ENCODE data around the gene RTN4RL1.
A peak's percentile ranks its signal among the peaks of the same experiment; 100 is the strongest.

The RTN4RL1 gene

DNA sequence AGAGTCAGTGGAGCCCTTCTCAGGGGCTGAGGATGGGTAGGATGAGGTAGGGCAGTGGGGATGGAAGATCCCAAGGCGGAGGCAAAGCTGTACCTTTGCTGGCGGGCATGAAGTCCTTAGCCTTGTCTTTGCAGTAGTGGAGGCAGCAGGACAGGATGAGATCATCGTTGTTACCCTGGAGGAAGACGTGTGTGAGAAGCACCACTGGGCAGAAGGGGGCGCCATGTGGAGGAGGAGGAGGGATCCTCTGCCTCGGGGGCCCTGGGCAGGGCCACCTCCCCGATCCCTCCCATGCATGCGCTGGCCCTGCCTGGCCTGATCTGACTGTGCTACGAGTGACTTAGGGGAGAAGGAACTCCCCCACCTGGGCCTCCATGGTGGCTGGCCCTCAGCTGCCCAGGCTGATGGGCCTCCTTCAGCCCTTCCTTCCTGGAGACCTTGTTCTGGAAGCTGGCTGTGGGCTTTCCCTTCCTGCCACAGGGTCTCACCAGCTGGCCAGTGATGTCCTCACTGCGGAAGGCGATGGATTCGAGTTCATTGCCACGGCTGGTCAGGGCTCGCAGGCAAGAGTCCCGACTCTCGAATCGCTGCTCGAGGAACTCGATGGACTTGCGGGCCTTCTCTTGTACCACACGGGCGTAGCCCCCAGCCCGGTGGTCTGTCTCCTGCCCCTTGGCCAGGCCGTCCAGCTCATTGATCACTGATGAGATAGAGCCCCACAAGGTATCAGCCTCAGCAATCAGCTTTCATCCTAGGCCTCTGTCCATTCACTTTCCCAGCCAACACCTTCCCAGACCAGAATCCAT lies 40.0 kb upstream of the RTN4RL1 start (continued):
- TF ChIP-seq ZNF214 (tag by site-specific recombination; IDR thresholded peaks at IDR 0.05; ENCODE audit: borderline replicate concordance), result no peak
- no peak for TF ChIP-seq ZBTB7A (tag by site-specific recombination; IDR thresholded peaks at IDR 0.05; ENCODE audit: low read depth)
- no peak for TF ChIP-seq SP2 (tag by site-specific recombination; IDR thresholded peaks at IDR 0.05)
- TF ChIP-seq, protein P1, sequence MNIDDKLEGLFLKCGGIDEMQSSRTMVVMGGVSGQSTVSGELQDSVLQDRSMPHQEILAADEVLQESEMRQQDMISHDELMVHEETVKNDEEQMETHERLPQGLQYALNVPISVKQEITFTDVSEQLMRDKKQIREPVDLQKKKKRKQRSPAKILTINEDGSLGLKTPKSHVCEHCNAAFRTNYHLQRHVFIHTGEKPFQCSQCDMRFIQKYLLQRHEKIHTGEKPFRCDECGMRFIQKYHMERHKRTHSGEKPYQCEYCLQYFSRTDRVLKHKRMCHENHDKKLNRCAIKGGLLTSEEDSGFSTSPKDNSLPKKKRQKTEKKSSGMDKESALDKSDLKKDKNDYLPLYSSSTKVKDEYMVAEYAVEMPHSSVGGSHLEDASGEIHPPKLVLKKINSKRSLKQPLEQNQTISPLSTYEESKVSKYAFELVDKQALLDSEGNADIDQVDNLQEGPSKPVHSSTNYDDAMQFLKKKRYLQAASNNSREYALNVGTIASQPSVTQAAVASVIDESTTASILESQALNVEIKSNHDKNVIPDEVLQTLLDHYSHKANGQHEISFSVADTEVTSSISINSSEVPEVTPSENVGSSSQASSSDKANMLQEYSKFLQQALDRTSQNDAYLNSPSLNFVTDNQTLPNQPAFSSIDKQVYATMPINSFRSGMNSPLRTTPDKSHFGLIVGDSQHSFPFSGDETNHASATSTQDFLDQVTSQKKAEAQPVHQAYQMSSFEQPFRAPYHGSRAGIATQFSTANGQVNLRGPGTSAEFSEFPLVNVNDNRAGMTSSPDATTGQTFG (tag by site-specific recombination; IDR thresholded peaks at IDR 0.05; ENCODE audit: borderline replicate concordance), result no peak
- no peak for TF ChIP-seq ZNF558 (tag by site-specific recombination; IDR thresholded peaks at IDR 0.05)
- TF ChIP-seq ZNF394 (tag by site-specific recombination; IDR thresholded peaks at IDR 0.05; ENCODE audit: borderline replicate concordance), result no peak
- TF ChIP-seq GLIS1 (tag by site-specific recombination; IDR thresholded peaks at IDR 0.05), result peak; percentile 70
- 0 out of 2 replicates have a peak, but pooled peaks have one; percentile 30 for TF ChIP-seq ZNF501 (tag by site-specific recombination; IDR thresholded peaks at IDR 0.05)
- TF ChIP-seq ZIC2 (tag by site-specific recombination; IDR thresholded peaks at IDR 0.05), result peak; percentile 33; the same call in 1 of the 2 replicates
- TF ChIP-seq ZBTB1 (tag by site-specific recombination; IDR thresholded peaks at IDR 0.05), result no peak
- TF ChIP-seq, protein P2, sequence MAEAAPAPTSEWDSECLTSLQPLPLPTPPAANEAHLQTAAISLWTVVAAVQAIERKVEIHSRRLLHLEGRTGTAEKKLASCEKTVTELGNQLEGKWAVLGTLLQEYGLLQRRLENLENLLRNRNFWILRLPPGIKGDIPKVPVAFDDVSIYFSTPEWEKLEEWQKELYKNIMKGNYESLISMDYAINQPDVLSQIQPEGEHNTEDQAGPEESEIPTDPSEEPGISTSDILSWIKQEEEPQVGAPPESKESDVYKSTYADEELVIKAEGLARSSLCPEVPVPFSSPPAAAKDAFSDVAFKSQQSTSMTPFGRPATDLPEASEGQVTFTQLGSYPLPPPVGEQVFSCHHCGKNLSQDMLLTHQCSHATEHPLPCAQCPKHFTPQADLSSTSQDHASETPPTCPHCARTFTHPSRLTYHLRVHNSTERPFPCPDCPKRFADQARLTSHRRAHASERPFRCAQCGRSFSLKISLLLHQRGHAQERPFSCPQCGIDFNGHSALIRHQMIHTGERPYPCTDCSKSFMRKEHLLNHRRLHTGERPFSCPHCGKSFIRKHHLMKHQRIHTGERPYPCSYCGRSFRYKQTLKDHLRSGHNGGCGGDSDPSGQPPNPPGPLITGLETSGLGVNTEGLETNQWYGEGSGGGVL (tag by site-specific recombination; IDR thresholded peaks at IDR 0.05), result no peak
- TF ChIP-seq, protein P3, sequence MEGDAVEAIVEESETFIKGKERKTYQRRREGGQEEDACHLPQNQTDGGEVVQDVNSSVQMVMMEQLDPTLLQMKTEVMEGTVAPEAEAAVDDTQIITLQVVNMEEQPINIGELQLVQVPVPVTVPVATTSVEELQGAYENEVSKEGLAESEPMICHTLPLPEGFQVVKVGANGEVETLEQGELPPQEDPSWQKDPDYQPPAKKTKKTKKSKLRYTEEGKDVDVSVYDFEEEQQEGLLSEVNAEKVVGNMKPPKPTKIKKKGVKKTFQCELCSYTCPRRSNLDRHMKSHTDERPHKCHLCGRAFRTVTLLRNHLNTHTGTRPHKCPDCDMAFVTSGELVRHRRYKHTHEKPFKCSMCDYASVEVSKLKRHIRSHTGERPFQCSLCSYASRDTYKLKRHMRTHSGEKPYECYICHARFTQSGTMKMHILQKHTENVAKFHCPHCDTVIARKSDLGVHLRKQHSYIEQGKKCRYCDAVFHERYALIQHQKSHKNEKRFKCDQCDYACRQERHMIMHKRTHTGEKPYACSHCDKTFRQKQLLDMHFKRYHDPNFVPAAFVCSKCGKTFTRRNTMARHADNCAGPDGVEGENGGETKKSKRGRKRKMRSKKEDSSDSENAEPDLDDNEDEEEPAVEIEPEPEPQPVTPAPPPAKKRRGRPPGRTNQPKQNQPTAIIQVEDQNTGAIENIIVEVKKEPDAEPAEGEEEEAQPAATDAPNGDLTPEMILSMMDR (tag by site-specific recombination; IDR thresholded peaks at IDR 0.05), result peak; percentile 77
- TF ChIP-seq MEIS1 (CRISPR knock-in tag; IDR thresholded peaks at IDR 0.05; ENCODE audit: borderline replicate concordance), result no peak
- TF ChIP-seq ZNF324 (tag by site-specific recombination; IDR thresholded peaks at IDR 0.05), result peak; percentile 73; the same call in 1 of the 2 replicates
- TF ChIP-seq ZNF174 (tag by site-specific recombination; IDR thresholded peaks at IDR 0.05), result no peak
- TF ChIP-seq KLF9 (tag by site-specific recombination; IDR thresholded peaks at IDR 0.05; ENCODE audit: low read depth), result peak; percentile 29; the same call in 1 of the 2 replicates
- no peak for TF ChIP-seq ZNF549 (tag by site-specific recombination; IDR thresholded peaks at IDR 0.05)
- TF ChIP-seq, protein P4, sequence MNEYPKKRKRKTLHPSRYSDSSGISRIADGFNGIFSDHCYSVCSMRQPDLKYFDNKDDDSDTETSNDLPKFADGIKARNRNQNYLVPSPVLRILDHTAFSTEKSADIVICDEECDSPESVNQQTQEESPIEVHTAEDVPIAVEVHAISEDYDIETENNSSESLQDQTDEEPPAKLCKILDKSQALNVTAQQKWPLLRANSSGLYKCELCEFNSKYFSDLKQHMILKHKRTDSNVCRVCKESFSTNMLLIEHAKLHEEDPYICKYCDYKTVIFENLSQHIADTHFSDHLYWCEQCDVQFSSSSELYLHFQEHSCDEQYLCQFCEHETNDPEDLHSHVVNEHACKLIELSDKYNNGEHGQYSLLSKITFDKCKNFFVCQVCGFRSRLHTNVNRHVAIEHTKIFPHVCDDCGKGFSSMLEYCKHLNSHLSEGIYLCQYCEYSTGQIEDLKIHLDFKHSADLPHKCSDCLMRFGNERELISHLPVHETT (tag by site-specific recombination; IDR thresholded peaks at IDR 0.05), result peak; percentile 51; the same call in 1 of the 2 replicates
- TF ChIP-seq GLIS2 (tag by site-specific recombination; IDR thresholded peaks at IDR 0.05), result peak; percentile 83
- TF ChIP-seq ZSCAN16 (tag by site-specific recombination; IDR thresholded peaks at IDR 0.05), result no peak
- no peak for TF ChIP-seq ZNF621 (tag by site-specific recombination; IDR thresholded peaks at IDR 0.05)
- TF ChIP-seq, protein P5, sequence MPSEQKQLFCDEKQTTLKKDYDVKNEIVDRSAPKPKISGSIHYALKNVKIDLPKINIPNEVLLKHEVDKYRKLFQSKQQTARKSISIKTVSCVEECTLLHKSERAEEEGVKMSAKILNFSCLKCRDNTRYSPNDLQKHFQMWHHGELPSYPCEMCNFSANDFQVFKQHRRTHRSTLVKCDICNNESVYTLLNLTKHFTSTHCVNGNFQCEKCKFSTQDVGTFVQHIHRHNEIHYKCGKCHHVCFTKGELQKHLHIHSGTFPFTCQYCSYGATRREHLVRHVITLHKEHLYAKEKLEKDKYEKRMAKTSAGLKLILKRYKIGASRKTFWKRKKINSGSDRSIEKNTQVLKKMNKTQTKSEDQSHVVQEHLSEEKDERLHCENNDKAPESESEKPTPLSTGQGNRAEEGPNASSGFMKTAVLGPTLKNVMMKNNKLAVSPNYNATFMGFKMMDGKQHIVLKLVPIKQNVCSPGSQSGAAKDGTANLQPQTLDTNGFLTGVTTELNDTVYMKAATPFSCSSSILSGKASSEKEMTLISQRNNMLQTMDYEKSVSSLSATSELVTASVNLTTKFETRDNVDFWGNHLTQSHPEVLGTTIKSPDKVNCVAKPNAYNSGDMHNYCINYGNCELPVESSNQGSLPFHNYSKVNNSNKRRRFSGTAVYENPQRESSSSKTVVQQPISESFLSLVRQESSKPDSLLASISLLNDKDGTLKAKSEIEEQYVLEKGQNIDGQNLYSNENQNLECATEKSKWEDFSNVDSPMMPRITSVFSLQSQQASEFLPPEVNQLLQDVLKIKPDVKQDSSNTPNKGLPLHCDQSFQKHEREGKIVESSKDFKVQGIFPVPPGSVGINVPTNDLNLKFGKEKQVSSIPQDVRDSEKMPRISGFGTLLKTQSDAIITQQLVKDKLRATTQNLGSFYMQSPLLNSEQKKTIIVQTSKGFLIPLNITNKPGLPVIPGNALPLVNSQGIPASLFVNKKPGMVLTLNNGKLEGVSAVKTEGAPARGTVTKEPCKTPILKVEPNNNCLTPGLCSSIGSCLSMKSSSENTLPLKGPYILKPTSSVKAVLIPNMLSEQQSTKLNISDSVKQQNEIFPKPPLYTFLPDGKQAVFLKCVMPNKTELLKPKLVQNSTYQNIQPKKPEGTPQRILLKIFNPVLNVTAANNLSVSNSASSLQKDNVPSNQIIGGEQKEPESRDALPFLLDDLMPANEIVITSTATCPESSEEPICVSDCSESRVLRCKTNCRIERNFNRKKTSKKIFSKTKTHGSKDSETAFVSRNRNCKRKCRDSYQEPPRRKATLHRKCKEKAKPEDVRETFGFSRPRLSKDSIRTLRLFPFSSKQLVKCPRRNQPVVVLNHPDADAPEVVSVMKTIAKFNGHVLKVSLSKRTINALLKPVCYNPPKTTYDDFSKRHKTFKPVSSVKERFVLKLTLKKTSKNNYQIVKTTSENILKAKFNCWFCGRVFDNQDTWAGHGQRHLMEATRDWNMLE (tag by site-specific recombination; conservative IDR thresholded peaks at IDR 0.05; ENCODE audit: low read depth), result no peak
- peak; percentile 58; the same call in 1 of the 2 replicates for TF ChIP-seq SP7 (tag by site-specific recombination; IDR thresholded peaks at IDR 0.05)
- TF ChIP-seq ZNF391 (tag by site-specific recombination; IDR thresholded peaks at IDR 0.05; ENCODE audit: borderline replicate concordance, low read depth), result 0 out of 2 replicates have a peak, but pooled peaks have one; percentile 38
- TF ChIP-seq, protein P6, sequence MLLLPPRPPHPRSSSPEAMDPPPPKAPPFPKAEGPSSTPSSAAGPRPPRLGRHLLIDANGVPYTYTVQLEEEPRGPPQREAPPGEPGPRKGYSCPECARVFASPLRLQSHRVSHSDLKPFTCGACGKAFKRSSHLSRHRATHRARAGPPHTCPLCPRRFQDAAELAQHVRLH (tag by site-specific recombination; IDR thresholded peaks at IDR 0.05), result no peak; the same call in 1 of the 2 replicates
- TF ChIP-seq OSR2 (tag by site-specific recombination; IDR thresholded peaks at IDR 0.05), result no peak

Measured in HEK293 (cell line).